SJSA1 (cell line): ENCODE results near the gene C5AR1. TPM values are rescaled to one million over a fixed set of nuclear protein-coding genes. Genes with fewer than 3 reads are reported as not detected.
"Not testable (repeated sequence)": the region's sequence is repeated elsewhere in the genome, so short reads cannot be mapped to it uniquely, and the experiment has no call there.

Experiments
- DNase-seq, 2 experiments: peaks; one replicate each; pipeline ENCODE4 v3.0.0-alpha.2; 2015 to 2020; ENCODE audit warnings: low spot score in 2 of 2, low read depth in 1 of 2
- H3K27ac ChIP-seq: fragments of 250-450 bp; sonication (Bioruptor Pico); 2 replicates; pipeline ENCODE4 v1.5.1; 2020; ENCODE audit warnings: mild to moderate bottlenecking, moderate library complexity
- H3K27me3 ChIP-seq: fragments of 250-450 bp; sonication (Bioruptor Pico); replicated peaks from 2 replicates; pipeline ENCODE4 v1.5.1; 2020; ENCODE audit warnings: mild to moderate bottlenecking, moderate library complexity
- H3K36me3 ChIP-seq: fragments of 250-450 bp; sonication (Bioruptor Pico); 2 replicates; pipeline ENCODE4 v1.5.1; 2020; ENCODE audit warnings: mild to moderate bottlenecking
- H3K4me1 ChIP-seq: fragments of 250-450 bp; sonication (Bioruptor Pico); replicated peaks from 2 replicates; pipeline ENCODE4 v1.6.1; 2021; ENCODE audit warnings: mild to moderate bottlenecking
- H3K4me3 ChIP-seq: fragments of 250-450 bp; sonication (Bioruptor Pico); 2 replicates; pipeline ENCODE4 v1.5.1; 2020; ENCODE audit warnings: mild to moderate bottlenecking
- H3K9me3 ChIP-seq: fragments of 250-450 bp; sonication (Bioruptor Pico); replicated peaks from 2 replicates; pipeline ENCODE4 v1.5.1; 2020; ENCODE audit warnings: mild to moderate bottlenecking
- total RNA-seq: library from RNA; depleted of rRNA; stranded (reverse); fragments of >200 nt; shearing (Covaris generic); gene quantifications from 2 replicates; pipeline ENCODE4 v1.2.3, GENCODE V29; 2014; rRNA removed

C5AR1 gene
- total RNA-seq, result not detected in 2 replicates

- no peak within 1 kb of the TSS for H3K4me3 ChIP-seq
- no peaks in the 10 kb centered on the region for H3K4me1 ChIP-seq
- no peaks in the 10 kb centered on the region for H3K9me3 ChIP-seq
- no peaks in the 10 kb centered on the region for H3K36me3 ChIP-seq
- DNase-seq, result no peak
- no peaks in the 10 kb centered on the region for H3K27me3 ChIP-seq
- no peak within 1 kb of the TSS for H3K27ac ChIP-seq
These were observed at the start of gene C5AR1 for GRCh38 chr19:47309608-47310007. TSS of gene C5AR1 (plus strand) at chr19:47309861. CDS start at chr19:47309896, 35 bp downstream.

GRCh38 chr19:47260476-47260875 lies 49.2 kb upstream of the C5AR1 start:
- Histone ChIP-seq H3K36me3 (peaks cover 75% of the 10 kb centered on the region), H3K9me3 (no peaks in the 10 kb centered on the region), H3K27ac (no peak overlapping the region), H3K4me1 (peaks cover 19% of the 10 kb centered on the region), H3K27me3 (no peaks in the 10 kb centered on the region), H3K4me3 (no peak overlapping the region)
- no peak for DNase-seq

- not testable (repeated sequence) for DNase-seq
- H3K36me3 ChIP-seq, result peaks cover 90% of the 10 kb centered on the region
These were observed 47.5 kb upstream of the C5AR1 start for GRCh38 chr19:47261946-47262793.

GRCh38 chr19:47264629-47265028 lies 45.0 kb upstream of the C5AR1 start:
- H3K4me1 ChIP-seq, result no peaks in the 10 kb centered on the region
- no peaks in the 10 kb centered on the region for H3K9me3 ChIP-seq
- H3K27ac ChIP-seq, result no peak overlapping the region
- H3K4me3 ChIP-seq, result no peak overlapping the region
- H3K27me3 ChIP-seq, result no peaks in the 10 kb centered on the region
- H3K36me3 ChIP-seq, result peaks cover 83% of the 10 kb centered on the region
- DNase-seq, result no peak

More at GRCh38 chr19:47261946-47262793, 47.5 kb upstream of the C5AR1 start:
- H3K4me3 ChIP-seq, H3K9me3 ChIP-seq, H3K27me3 ChIP-seq, H3K27ac ChIP-seq: not testable (repeated sequence)
- peaks cover 12% of the 10 kb centered on the region for H3K4me1 ChIP-seq

GRCh38 chr19:47266401-47266941 lies 43.2 kb upstream of the C5AR1 start:
- Histone ChIP-seq H3K4me1 (no peaks in the 10 kb centered on the region), H3K9me3 (no peaks in the 10 kb centered on the region), H3K36me3 (peaks cover 80% of the 10 kb centered on the region), H3K27me3 (no peaks in the 10 kb centered on the region), H3K4me3 (no peak overlapping the region), H3K27ac (no peak overlapping the region)
- DNase-seq, result no peak

GRCh38 chr19:47267350-47267759 lies 42.3 kb upstream of the C5AR1 start:
- H3K36me3 ChIP-seq, result peaks cover 75% of the 10 kb centered on the region
- H3K4me3 ChIP-seq, result no peak overlapping the region
- no peaks in the 10 kb centered on the region for H3K27me3 ChIP-seq
- no peaks in the 10 kb centered on the region for H3K9me3 ChIP-seq
- H3K27ac ChIP-seq, result no peak overlapping the region
- H3K4me1 ChIP-seq, result no peaks in the 10 kb centered on the region
- no peak for DNase-seq

GRCh38 chr19:47268028-47268427 lies 41.6 kb upstream of the C5AR1 start:
- Histone ChIP-seq H3K4me1 (peaks cover 2% of the 10 kb centered on the region), H3K9me3 (no peaks in the 10 kb centered on the region), H3K27me3 (no peaks in the 10 kb centered on the region), H3K36me3 (peaks cover 68% of the 10 kb centered on the region), H3K27ac (no peak overlapping the region), H3K4me3 (no peak overlapping the region)
- DNase-seq, result no peak

GRCh38 chr19:47269596-47269995 lies 40.1 kb upstream of the C5AR1 start:
- peaks cover 12% of the 10 kb centered on the region for H3K4me1 ChIP-seq
- H3K4me3 ChIP-seq, result no peak overlapping the region
- H3K9me3 ChIP-seq, result no peaks in the 10 kb centered on the region
- DNase-seq, result no peak
- no peak overlapping the region for H3K27ac ChIP-seq
- H3K27me3 ChIP-seq, result no peaks in the 10 kb centered on the region
- peaks cover 62% of the 10 kb centered on the region for H3K36me3 ChIP-seq

- Histone ChIP-seq H3K27me3 (no peaks in the 10 kb centered on the region), H3K36me3 (peaks cover 61% of the 10 kb centered on the region), H3K4me3 (no peak overlapping the region), H3K27ac (no peak overlapping the region), H3K4me1 (peaks cover 20% of the 10 kb centered on the region), H3K9me3 (no peaks in the 10 kb centered on the region; the same call in 1 of the 2 replicates)
- DNase-seq, result no peak
These were observed 39.3 kb upstream of the C5AR1 start for GRCh38 chr19:47270408-47270807.

GRCh38 chr19:47271949-47272348 lies 37.7 kb upstream of the C5AR1 start:
- no peaks in the 10 kb centered on the region for H3K27me3 ChIP-seq
- H3K4me3 ChIP-seq, result no peak overlapping the region
- no peak overlapping the region for H3K27ac ChIP-seq
- no peak for DNase-seq
- H3K4me1 ChIP-seq, result peaks cover 30% of the 10 kb centered on the region
- no peaks in the 10 kb centered on the region; the same call in 1 of the 2 replicates for H3K9me3 ChIP-seq
- peaks cover 48% of the 10 kb centered on the region for H3K36me3 ChIP-seq

GRCh38 chr19:47272448-47273312 lies 37.0 kb upstream of the C5AR1 start:
- H3K36me3 ChIP-seq, result peaks cover 41% of the 10 kb centered on the region
- H3K4me3 ChIP-seq, result peak overlapping the region; percentile 50
- H3K4me1 ChIP-seq, result peaks cover 37% of the 10 kb centered on the region
- DNase-seq, result no peak
- no peaks in the 10 kb centered on the region; the same call in 1 of the 2 replicates for H3K9me3 ChIP-seq
- H3K27me3 ChIP-seq, result no peaks in the 10 kb centered on the region
- H3K27ac ChIP-seq, result peak overlapping the region; percentile 96

- H3K36me3 ChIP-seq, result peaks cover 33% of the 10 kb centered on the region
- peak; percentile 86 to 95 for DNase-seq
These were observed 36.2 kb upstream of the C5AR1 start for GRCh38 chr19:47273313-47274070.

More at GRCh38 chr19:47273313-47274070, 36.2 kb upstream of the C5AR1 start:
- H3K27me3 ChIP-seq, result no peaks in the 10 kb centered on the region
- H3K4me1 ChIP-seq, result peaks cover 44% of the 10 kb centered on the region
- peak overlapping the region; percentile 50 for H3K4me3 ChIP-seq
- peak overlapping the region; percentile 96 for H3K27ac ChIP-seq
- no peaks in the 10 kb centered on the region; the same call in 1 of the 2 replicates for H3K9me3 ChIP-seq
